ENCODE measurements around the gene RSL1D1. TPM values are rescaled to one million over a fixed set of nuclear protein-coding genes. Genes with fewer than 3 reads are reported as not detected.

The RSL1D1 gene
- polyA plus RNA-seq, 1 donor from 2014 or later: 61.2 TPM

DNA sequence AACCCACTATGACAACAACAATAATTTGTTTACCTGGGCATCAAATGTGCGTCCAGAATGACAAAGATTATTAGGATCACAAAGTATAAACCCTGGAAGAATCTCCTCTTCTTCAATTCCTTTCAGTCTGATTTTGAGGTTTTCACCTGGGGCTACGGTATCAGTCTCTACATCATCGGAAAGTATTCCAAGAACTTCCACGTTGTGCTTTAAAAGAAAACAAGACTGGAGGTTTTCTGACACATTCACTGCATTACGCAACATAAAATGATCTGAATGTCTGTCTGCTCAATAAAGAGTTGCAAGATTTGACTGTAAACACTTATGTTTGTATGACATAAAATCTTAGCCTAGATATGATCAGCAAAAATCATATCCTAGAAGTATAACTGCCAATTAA is 26.0 kb upstream of the RSL1D1 start:
- H3K4me2 ChIP-seq (ENCODE audit: low read length): no peak overlapping the region
- H3K27me3 ChIP-seq (ENCODE audit: insufficient read depth, low read depth, low read length): no peaks in the 10 kb centered on the region
- H2AFZ ChIP-seq (ENCODE audit: low read depth, low read length): no peak overlapping the region
- no peak overlapping the region for H3K9ac ChIP-seq (ENCODE audit: low read length)
- H3K9me2 ChIP-seq (ENCODE audit: insufficient read depth, low read length): no peaks in the 10 kb centered on the region
- H3K79me2 ChIP-seq (replicated peaks; ENCODE audit: insufficient read depth, low read length): no peaks in the 10 kb centered on the region
- H3K27ac ChIP-seq (ENCODE audit: low read length): no peak overlapping the region
- no peak for TF ChIP-seq MXI1 (conservative IDR thresholded peaks at IDR 0.05; ENCODE audit: poor library complexity, severe bottlenecking)
- TF ChIP-seq, protein P1, sequence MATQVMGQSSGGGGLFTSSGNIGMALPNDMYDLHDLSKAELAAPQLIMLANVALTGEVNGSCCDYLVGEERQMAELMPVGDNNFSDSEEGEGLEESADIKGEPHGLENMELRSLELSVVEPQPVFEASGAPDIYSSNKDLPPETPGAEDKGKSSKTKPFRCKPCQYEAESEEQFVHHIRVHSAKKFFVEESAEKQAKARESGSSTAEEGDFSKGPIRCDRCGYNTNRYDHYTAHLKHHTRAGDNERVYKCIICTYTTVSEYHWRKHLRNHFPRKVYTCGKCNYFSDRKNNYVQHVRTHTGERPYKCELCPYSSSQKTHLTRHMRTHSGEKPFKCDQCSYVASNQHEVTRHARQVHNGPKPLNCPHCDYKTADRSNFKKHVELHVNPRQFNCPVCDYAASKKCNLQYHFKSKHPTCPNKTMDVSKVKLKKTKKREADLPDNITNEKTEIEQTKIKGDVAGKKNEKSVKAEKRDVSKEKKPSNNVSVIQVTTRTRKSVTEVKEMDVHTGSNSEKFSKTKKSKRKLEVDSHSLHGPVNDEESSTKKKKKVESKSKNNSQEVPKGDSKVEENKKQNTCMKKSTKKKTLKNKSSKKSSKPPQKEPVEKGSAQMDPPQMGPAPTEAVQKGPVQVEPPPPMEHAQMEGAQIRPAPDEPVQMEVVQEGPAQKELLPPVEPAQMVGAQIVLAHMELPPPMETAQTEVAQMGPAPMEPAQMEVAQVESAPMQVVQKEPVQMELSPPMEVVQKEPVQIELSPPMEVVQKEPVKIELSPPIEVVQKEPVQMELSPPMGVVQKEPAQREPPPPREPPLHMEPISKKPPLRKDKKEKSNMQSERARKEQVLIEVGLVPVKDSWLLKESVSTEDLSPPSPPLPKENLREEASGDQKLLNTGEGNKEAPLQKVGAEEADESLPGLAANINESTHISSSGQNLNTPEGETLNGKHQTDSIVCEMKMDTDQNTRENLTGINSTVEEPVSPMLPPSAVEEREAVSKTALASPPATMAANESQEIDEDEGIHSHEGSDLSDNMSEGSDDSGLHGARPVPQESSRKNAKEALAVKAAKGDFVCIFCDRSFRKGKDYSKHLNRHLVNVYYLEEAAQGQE (IDR thresholded peaks at IDR 0.05; ENCODE audit: borderline replicate concordance): no peak
- TF ChIP-seq, protein P2, sequence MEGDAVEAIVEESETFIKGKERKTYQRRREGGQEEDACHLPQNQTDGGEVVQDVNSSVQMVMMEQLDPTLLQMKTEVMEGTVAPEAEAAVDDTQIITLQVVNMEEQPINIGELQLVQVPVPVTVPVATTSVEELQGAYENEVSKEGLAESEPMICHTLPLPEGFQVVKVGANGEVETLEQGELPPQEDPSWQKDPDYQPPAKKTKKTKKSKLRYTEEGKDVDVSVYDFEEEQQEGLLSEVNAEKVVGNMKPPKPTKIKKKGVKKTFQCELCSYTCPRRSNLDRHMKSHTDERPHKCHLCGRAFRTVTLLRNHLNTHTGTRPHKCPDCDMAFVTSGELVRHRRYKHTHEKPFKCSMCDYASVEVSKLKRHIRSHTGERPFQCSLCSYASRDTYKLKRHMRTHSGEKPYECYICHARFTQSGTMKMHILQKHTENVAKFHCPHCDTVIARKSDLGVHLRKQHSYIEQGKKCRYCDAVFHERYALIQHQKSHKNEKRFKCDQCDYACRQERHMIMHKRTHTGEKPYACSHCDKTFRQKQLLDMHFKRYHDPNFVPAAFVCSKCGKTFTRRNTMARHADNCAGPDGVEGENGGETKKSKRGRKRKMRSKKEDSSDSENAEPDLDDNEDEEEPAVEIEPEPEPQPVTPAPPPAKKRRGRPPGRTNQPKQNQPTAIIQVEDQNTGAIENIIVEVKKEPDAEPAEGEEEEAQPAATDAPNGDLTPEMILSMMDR (IDR thresholded peaks at IDR 0.05; ENCODE audit: poor library complexity, severe bottlenecking): no peak
- no peak for TF ChIP-seq POLR2AphosphoS5 (IDR thresholded peaks at IDR 0.05)
- TF ChIP-seq EZH2 (IDR thresholded peaks at IDR 0.05; ENCODE audit: borderline replicate concordance, insufficient read depth, low read length, poor library complexity, severe bottlenecking): no peak
- TF ChIP-seq SMC3 (conservative IDR thresholded peaks at IDR 0.05; ENCODE audit: poor library complexity): no peak
- TF ChIP-seq RAD21 (conservative IDR thresholded peaks at IDR 0.05): no peak
- TF ChIP-seq EP300 (conservative IDR thresholded peaks at IDR 0.05; ENCODE audit: poor library complexity, severe bottlenecking): no peak
- no peak for TF ChIP-seq TAF1 (IDR thresholded peaks at IDR 0.05; ENCODE audit: low read depth)
- no peak overlapping the region for H3K4me3 ChIP-seq (ENCODE audit: low read length)
- H3K36me3 ChIP-seq (ENCODE audit: insufficient read depth, low read length): no peaks in the 10 kb centered on the region
- no peaks in the 10 kb centered on the region for H3F3A ChIP-seq (ENCODE audit: insufficient read depth, low read length, poor library complexity, severe bottlenecking)
- no peaks in the 10 kb centered on the region for H3K9me3 ChIP-seq (ENCODE audit: low read length)
- H4K20me1 ChIP-seq (ENCODE audit: insufficient read depth): no peaks in the 10 kb centered on the region

DNA sequence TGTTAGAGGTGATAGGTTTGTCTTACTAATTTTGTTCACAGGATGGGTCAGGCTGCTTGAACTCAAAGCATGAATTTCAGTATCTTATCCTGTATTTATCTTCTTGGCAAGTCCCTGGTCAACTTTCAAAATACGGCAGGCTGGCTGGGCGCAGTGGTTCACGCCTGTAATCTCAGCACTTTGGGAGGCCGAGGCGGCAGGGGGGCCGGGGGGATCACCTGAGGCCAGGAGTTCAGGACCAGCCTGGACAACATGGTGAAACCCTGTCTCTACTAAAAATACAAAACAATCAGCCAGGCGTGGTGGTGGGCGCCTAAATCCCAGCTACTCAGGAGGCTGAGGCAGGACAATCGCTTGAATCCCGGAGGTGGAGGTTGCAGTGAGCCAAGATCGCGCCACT is 25.0 kb upstream of the RSL1D1 start:
- Histone ChIP-seq H2AFZ (ENCODE audit: low read depth, low read length) (no peak overlapping the region), H3K9me2 (ENCODE audit: insufficient read depth, low read length) (no peaks in the 10 kb centered on the region), H3K27ac (ENCODE audit: low read length) (no peak overlapping the region), H4K20me1 (ENCODE audit: insufficient read depth) (no peaks in the 10 kb centered on the region), H3F3A (ENCODE audit: insufficient read depth, low read length, poor library complexity, severe bottlenecking) (no peaks in the 10 kb centered on the region), H3K36me3 (ENCODE audit: insufficient read depth, low read length) (no peaks in the 10 kb centered on the region), H3K27me3 (ENCODE audit: insufficient read depth, low read depth, low read length) (no peaks in the 10 kb centered on the region), H3K79me2 (replicated peaks; ENCODE audit: insufficient read depth, low read length) (no peaks in the 10 kb centered on the region), H3K4me2 (ENCODE audit: low read length) (no peak overlapping the region), H3K9ac (ENCODE audit: low read length) (no peak overlapping the region), H3K4me3 (ENCODE audit: low read length) (no peak overlapping the region), H3K9me3 (ENCODE audit: low read length) (no peaks in the 10 kb centered on the region)
- TF ChIP-seq, protein P2 (IDR thresholded peaks at IDR 0.05; ENCODE audit: poor library complexity, severe bottlenecking): no peak
- TF ChIP-seq SMC3 (conservative IDR thresholded peaks at IDR 0.05; ENCODE audit: poor library complexity) (no peak), TAF1 (IDR thresholded peaks at IDR 0.05; ENCODE audit: low read depth) (no peak), EP300 (conservative IDR thresholded peaks at IDR 0.05; ENCODE audit: poor library complexity, severe bottlenecking) (no peak)
